Measurements from ENCODE around the gene VLDLR. TPM values are rescaled to one million over a fixed set of nuclear protein-coding genes. Genes with fewer than 3 reads are reported as not detected.

The VLDLR gene
- polyA plus RNA-seq (ENCODE audit: insufficient read length): 21.9 TPM

DNA sequence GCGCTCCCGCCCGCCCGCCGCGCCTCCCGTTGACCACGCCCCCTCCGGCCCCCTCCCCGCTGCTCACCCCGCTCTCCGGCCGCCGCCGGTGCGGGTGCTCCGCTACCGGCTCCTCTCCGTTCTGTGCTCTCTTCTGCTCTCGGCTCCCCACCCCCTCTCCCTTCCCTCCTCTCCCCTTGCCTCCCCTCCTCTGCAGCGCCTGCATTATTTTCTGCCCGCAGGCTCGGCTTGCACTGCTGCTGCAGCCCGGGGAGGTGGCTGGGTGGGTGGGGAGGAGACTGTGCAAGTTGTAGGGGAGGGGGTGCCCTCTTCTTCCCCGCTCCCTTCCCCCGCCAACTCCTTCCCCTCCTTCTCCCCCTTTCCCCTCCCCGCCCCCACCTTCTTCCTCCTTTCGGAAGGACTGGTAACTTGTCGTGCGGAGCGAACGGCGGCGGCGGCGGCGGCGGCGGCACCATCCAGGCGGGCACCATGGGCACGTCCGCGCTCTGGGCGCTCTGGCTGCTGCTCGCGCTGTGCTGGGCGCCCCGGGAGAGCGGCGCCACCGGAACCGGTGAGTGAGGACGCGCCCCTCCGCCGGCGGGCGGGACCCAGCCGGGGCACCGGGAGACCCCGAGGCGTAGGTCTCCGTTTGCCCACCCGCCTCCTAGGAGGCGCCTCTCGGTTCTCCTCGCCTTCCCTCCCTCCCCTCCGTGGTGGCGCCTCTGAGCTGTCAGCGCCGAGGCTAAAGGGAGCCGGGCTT, at the start of gene VLDLR:
TSS of gene VLDLR (plus strand) at position 66 of the 739 bp plus-strand sequence. CDS start at position 469, 403 bp downstream.
- DNase-seq (ENCODE audit: low read depth): no peak

DNA sequence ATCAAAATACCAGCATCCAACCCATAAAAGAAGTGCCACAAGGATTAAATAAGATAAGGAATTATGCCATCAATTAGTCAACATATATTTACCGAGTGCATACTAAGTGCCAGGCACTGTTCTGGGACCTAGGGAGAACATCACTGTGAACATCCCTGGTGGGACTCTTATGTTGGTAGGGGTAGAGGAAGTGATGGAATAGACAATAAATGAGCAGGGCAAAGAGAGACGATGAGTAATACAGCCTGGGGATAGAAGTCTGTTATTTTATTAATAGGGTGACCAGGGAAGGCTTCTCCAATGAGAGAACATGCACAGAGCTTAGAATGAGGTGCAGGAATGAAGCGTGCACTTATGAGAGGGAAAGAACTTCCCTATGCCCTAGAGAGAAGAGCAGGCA, 47.4 kb upstream of the VLDLR start:
- no peak for DNase-seq (ENCODE audit: low read depth)

DNA sequence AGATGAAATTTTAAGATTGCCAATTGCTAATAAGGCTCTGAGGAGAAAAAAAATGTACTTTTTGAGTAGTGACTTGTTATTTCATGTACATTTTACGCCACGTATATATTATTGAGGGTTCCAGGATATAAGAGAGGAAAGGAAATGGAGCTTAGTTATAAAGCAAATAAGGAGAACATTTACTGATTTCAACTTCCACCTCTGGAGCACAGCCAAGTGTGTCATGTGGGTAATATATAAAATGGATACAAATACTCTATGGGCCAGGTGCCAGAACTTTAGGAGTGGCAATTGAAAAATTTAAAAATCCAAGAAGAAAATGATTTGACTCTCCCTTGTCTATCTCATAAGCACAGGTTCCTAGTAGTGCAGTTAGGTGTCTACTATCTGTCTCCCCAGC, 45.0 kb upstream of the VLDLR start:
- no peak for DNase-seq (ENCODE audit: low read depth)

DNA sequence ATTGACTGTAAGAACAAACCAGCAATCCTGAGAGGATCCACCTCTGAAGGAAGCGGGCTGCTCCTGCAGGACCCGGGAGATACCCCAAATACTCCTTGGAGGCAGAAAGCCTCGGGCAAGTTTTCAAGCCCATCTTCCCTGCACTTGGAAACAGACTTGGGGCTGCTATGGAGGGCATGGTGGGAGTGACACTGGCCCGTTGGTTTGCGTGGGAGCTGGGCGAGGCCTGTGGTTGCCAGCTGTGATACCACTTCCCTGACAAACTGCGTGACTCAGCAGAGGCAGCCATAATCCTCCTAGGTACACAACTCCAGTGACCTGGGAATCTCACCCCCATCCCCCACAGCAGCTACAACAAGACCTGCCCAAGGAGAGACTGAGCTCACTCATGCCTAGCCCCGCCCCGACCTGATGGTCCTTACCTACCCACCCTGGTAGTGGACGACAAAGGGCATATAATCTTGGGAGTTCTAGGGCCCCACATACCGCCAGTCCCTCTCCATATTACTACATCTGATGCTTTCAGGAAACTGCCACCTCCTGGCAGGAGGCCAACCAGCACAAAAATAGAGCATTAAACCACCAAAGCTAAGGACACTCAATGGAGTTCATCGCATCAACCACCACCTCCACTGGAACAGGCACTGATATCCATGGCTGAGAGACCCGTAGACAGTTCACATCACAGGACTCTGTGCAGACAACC, 38.1 kb upstream of the VLDLR start:
- DNase-seq (ENCODE audit: low read depth): no peak

DNA sequence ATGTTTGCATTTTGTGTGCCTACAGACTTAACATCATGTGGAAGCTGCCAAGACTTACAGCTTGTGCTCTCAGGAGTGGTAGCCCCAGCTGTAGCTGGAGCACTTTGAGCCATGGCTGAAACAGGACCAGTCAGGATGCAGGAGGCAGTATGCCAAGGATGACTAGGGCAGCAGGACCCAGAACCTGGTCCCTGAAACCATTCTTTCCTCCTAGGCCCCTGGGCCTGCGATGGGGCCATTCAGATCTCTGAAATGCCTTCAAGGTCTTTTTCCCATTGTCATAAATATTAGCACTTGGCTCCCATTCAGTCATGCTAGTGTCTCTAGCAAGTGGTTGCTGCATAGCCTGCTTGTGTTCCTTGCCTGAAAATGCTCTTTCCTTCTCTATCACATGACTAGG, 29.6 kb upstream of the VLDLR start:
- DNase-seq (ENCODE audit: low read depth): no peak

DNA sequence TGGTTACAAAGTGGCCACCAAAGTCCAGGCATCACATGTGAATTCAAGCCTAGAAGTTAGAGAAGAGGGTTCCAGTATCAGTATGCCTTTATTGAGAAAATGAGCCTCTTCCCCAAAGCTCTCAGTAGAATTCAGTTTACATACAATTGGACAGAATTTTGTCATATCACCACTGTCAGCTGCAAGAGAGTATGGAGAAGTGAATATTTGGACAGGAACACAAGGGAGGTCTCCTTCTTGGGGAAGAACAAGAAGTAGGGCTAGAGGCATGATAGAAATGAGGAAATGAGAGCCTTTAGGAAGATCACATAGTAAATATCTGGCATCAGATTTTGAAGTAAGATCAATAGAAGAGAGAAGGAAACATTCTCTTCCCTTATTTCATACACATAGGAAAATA, 27.8 kb upstream of the VLDLR start:
- no peak for DNase-seq (ENCODE audit: low read depth)

DNA sequence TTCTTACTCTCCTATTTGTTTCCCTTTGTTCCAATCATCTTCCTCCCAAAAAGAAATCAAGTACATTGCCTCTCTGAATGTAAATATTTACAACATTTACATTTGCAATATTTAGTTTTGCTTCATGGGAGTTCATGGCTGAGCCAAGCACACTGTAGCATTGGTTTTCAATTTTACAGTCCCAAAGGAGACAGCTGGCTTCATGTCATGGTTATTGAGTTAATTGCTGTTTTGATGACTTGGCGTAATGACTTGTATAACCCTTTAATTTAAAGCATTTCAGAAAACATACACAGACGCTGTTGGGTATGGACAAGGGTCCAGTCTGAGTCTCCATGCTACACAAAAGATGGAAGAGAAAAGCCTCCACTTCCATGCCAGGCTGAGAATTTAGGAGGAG, 25.6 kb upstream of the VLDLR start:
- DNase-seq (ENCODE audit: low read depth): no peak

DNA sequence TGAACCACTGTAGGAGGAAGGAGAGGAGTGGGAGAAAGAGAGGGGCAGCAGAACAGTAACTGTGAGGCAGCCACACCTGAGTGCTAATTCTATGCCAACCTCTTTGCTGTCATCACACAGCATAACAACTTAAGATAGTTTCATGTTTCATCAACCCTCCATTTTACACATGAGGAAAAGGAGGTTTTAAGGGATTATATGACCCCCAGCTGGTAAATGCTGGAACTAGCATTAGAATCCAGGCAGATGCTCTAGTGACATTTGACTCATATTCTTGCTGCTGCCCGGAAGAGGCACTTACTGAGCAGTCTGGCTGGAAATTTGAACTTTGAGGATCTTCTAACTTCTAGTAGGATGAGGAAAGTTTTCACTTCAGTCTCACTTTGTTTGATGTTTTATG, 24.1 kb upstream of the VLDLR start:
- no peak for DNase-seq (ENCODE audit: low read depth)

DNA sequence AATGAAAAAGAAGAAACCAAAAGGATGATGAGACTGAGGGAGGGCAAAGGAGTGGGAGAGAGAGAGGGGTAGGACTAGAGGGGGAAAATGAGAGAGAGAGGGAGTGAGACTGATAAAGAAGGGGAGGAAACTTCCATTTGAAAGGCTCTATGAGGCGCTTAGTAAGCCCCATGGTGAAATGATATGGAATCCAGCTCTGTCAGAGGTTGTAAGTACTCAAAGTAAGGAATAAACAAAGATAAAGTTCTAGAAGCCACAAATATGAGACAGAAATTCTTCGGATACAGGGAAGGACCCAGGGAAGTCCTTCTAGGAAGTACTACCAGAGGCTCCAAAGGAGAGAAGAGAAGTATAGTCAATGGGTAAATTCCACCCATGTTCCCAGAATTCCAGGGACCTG, 21.7 kb upstream of the VLDLR start:
- DNase-seq (ENCODE audit: low read depth): no peak

DNA sequence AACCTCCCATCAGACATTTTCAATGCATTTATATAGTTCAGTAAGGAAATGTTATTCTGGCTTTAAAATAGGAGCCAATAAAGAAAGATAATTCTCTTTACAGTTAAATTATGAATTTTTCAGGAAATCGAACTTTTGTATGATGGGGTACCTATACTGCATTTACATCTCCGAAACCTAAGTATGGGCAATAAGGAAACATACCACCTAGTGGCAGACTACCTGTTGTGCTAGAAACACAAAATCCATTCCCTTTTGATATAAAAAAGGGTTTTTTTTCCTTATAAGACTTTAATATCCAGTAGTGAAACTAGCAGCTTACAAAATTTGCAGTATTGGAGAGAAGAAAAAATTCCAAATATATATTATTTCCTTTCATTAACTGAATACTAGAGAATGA, 21.3 kb upstream of the VLDLR start:
- no peak for DNase-seq (ENCODE audit: low read depth)

DNA sequence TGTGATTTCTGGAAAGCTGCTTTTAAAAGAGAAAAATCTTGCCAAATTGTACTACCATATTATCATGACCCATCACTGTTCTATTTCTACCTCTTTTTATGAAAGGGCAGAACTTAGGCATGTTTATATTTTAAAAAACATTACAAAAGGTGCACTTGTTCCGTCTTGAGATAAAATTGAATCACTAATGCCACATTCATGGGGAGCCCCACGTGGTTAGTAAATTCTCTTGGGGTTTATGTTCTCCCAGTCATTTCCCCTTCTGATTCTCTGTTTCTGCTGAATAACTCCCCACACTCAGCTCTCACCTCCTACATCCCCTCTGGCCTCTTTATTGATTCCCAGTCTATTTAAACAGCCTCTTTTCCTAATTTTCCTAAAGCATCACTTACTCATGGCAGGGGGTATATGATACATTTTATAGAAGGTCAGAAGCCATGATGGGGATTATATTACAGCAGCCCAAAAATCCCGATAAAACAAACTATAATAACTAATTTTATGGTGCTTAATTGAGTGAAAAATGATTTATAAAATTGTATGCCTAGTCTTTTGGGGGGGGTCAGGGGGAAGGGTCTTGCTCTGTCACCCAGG, 19.7 kb upstream of the VLDLR start:
- no peak for DNase-seq (ENCODE audit: low read depth)

DNA sequence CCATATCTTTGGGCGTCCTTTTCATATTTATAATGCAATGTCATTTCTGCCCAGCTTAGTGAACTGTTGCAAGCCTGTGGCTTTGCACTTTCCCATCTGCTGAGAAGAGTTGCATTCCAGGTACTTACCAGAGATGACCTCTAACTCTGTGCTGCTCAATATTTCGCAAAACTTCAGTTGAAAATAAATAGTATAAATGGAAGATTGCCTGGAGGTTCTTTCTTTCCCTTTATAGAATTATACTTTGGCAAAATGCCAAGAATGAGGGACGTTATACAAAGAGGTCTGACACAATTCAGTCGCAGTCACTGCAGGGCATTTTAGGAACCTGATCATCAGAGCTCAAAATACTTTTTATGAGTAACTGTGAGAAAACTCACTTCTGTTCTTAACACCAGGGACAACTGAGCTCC, 18.9 kb upstream of the VLDLR start:
- no peak for DNase-seq (ENCODE audit: low read depth)

DNA sequence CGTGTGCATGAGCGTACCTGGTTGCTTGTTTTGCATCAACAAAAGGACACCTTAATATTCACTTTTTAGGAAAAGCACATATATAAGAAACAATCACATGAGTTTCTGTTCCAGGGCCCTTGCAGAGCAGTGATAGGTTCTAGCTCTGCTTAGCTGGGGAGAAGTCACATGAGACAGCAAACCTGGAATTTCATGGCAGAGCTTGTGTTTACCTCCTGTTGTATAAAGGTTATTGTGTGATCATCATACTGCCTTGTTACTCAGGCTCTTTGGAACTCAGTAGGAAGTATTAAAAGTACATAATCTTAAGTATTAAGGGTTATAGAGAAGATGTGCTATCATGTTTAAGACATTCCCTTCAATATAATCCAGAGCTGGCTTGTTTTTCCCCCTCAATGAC, 18.0 kb upstream of the VLDLR start:
- no peak for DNase-seq (ENCODE audit: low read depth)

DNA sequence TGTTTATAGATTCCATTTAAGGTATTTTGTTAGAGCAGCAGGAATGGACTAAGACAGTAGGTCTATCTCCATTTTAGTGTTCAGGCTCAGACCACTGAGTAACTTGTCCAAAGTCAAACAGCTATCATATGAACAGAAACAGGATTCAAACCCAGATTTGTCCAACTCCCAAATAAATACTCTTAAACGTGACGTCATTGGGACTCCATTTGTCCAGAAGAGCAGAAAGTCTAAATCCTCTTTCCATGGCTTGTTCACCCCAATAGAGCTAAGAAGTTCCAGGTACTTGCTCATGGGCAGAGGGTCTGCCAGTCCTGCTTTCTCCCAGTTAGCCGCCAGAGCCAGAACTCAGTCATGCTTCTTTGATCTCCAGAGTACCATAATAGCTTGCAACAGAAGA, 16.3 kb upstream of the VLDLR start:
- DNase-seq (ENCODE audit: low read depth): no peak

DNA sequence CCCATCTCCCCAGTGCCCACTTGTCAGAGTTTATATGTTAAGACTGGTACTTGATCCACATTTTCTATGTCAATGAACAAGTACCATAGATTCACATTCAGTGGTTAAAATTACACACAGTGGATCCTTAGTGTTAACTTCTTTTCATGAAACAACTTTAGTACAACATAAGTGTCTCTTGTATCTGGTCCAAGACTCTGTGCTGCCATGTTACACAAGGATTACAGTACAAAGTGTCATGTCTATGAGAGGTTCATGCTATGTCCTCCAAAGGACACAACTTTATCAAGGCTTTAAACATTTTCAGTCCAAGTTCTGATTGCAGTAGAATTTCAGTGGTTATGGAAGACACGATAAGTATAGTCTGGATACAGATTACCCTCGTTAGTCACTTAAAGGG, 13.3 kb upstream of the VLDLR start:
- DNase-seq (ENCODE audit: low read depth): no peak

DNA sequence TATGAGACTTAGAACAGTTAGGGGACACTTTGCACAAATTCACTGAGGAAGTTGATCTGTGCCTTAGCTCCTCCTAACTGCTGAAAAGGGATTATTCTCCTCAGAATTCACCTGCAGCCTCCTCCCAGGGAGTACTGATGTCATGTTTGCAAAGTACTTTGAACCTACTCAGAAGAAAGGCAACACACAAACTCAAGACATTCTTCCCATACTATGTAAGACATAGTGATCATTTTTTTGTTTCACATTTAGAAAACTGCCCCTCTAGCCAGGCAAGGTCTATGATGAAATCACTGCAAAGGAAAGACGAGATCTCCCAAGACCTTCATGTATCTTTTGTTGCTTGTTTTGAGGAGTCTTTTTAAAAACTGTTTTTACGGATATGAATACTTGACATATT, 10.6 kb upstream of the VLDLR start:
- no peak for DNase-seq (ENCODE audit: low read depth)

DNA sequence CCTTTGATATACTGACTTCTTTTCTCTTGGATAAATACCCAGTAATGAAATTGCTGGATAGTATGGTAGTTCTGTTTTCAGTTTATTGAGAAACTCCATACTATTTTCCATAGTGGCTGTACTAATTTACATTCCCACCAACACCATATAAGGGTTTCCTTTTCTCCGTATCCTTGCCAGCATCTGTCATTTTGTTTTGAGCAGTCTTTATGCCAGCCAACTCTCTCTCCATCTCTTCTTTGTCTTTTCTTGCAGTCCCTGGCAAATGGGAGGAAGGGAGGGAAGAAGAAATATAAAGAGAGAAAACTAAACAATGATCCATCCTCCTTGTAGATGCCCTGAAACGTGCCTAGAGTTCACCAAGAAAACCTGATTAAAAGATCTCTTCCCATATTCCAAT, 9.6 kb upstream of the VLDLR start:
- DNase-seq (ENCODE audit: low read depth): no peak

DNA sequence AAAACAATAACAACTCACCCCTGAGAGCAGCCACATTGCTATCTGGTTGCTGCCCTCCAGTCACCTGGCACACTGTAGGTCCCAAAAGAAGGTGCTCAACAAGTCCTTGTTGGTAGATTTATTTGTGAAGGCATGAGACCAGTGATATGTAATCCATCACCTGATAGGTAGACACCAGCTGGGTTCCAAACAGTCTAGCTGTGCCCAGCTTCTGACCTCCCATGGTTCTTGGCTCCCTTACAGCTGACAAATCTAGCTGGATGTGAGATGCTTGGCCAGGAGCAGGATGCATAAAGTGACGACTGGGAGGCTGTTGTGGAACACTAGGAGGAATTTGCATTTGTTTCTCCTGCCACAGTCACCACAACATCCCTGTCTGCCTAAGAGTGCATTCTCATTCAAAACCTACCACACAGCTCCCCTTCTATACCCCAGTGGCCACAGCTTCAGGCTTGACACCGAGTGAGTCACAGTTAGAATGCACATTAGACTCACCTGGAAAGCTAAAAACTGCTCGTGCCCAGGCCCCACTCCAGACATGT, 7.8 kb upstream of the VLDLR start:
- no peak for DNase-seq (ENCODE audit: low read depth)

DNA sequence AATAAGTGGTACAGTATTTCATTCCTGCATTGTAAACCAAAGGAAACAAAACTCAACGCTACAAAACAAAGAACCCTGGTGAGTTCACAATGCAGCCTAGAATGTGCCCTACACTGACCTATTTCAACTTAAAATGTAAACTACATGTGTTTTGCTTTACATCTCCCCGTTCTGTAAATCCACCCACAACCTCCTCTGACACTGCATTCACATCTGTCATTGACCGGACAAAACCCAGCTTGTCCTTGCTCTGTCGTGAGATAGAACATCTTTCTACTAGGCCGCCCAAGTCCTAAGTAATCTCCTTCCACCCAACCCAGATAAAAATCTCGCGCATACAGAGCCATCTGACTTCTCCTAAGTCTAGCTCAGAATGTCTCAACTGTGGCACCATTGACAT, 6.1 kb upstream of the VLDLR start:
- no peak for DNase-seq (ENCODE audit: low read depth)

DNA sequence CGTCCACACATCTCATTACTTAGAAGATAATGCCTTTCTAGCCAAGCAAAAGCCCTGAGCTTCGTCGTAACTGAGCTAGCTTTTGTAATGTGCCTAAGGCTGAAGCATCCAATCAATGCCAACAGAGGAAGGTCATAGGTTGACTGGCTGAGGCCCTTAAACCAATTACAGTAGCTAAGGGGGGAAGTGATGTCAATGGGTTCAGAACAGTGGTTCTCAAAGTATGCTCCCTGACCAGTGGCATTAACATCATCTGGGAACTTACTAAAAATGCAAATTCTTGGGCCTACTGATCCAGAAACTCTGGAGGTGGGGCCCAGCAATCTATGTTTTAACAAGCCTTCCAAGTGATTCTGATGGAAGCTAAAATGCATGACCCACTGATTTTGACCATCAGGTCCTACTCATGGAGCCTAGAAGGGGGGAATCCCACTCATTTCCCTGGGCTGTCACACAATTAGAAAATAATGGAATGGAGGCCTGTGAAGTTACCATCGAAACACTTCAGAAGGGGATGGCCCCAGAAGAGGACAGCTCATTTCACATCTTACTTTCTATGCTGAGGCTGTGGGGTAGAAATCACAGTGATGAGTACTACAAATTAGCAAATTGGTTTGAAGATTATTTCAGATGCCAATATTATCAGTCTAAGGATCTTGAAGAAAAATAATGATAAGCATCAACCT, 4.8 kb upstream of the VLDLR start:
- DNase-seq (ENCODE audit: low read depth): no peak

DNA sequence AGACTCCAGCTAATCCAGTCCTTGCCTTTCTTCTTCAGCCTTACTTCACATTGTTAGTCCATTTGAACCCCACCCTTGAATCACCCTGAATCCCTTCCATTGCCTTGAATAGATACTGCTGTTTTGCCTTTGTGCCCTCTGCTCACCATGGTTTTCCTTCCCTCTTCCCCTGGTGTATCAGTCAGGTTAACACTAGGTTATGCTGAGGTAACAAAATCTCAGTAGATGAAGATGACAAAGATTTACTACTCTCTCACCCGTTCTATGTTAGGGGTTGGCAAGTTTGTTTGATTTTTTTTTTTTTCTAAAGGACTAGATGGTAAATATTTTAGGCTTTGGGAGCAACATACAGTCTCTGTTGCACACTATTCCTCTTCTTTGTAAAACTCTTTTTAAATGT, 3.3 kb upstream of the VLDLR start:
- DNase-seq (ENCODE audit: low read depth): no peak
